Metanephros (tissue), 1 donor: ENCODE results near the gene SYTL4. TPM values are rescaled to one million over a fixed set of nuclear protein-coding genes. Genes with fewer than 3 reads are reported as not detected.

ENCODE experiments used
- total RNA-seq: library from RNA; depleted of rRNA; stranded (reverse); fragments of >200 nt; gene quantifications from one replicate; pipeline ENCODE4 v1.2.3, GENCODE V29; 2014

The SYTL4 gene
- 14.3 TPM for total RNA-seq

GRCh38 chrX:100731441-100732281, at the start of gene SYTL4:
Gene SYTL4, minus strand, starts transcription at chrX:100732121. Its CDS starts 30,084 bp downstream, at chrX:100702037.

GRCh38 chrX:100643956-100644860, 87.7 kb downstream of the SYTL4 start, which contains the start of gene SRPX2:
Gene SRPX2, plus strand, starts transcription at chrX:100644199. Its CDS starts 2,124 bp downstream, at chrX:100646323.

GRCh38 chrX:100636321-100636991, 95.5 kb downstream of the SYTL4 start, which contains the start of gene TSPAN6:
Gene TSPAN6, minus strand, starts transcription at chrX:100636806. Its CDS starts 112 bp downstream, at chrX:100636694.

Other genes starting within 250 kb of the SYTL4 start
- 7.8 TPM for gene TNMD, start 147.2 kb downstream of the SYTL4 start, total RNA-seq
- 72.9 TPM for gene TSPAN6, start 95.3 kb downstream of the SYTL4 start, total RNA-seq
- 17.9 TPM for gene SRPX2, start 87.9 kb downstream of the SYTL4 start, total RNA-seq
- gene CSTF2, start 88.3 kb upstream of the SYTL4 start, total RNA-seq: 15.6 TPM
- not detected for gene NOX1, start 142.2 kb upstream of the SYTL4 start, total RNA-seq
- gene XKRX, start 196.8 kb upstream of the SYTL4 start, total RNA-seq: 0.58 TPM
- gene ARL13A, start 237.6 kb upstream of the SYTL4 start, total RNA-seq: not detected